ENCODE results near the gene APLF.

APLF gene

GRCh38 chr2:68452158-68452900, 15.1 kb upstream of the APLF start:
- no peak overlapping the region for H3K4me3 ChIP-seq (ENCODE audit: low read depth, low read length)
- TF ChIP-seq CTCF (IDR thresholded peaks at IDR 0.05; ENCODE audit: low read depth, low read length): no peak
- DNase-seq (ENCODE audit: low read depth, low spot score): no peak
- in situ Hi-C loops (cut with HindIII; ENCODE audit: low sequenced_read_pairs): no loop called here

GRCh38 chr2:68453761-68454360, 13.5 kb upstream of the APLF start:
- no peak overlapping the region for H3K4me3 ChIP-seq (ENCODE audit: low read depth, low read length)
- in situ Hi-C loops (cut with HindIII; ENCODE audit: low sequenced_read_pairs): no loop called here
- DNase-seq (ENCODE audit: low read depth, low spot score): no peak
- TF ChIP-seq CTCF (IDR thresholded peaks at IDR 0.05; ENCODE audit: low read depth, low read length): no peak

GRCh38 chr2:68454719-68455118, 12.7 kb upstream of the APLF start:
- H3K4me3 ChIP-seq (ENCODE audit: low read depth, low read length): no peak overlapping the region
- in situ Hi-C loops (cut with HindIII; ENCODE audit: low sequenced_read_pairs): no loop called here
- DNase-seq (ENCODE audit: low read depth, low spot score): no peak
- no peak for TF ChIP-seq CTCF (IDR thresholded peaks at IDR 0.05; ENCODE audit: low read depth, low read length)

GRCh38 chr2:68456198-68456597, 11.2 kb upstream of the APLF start:
- no peak for DNase-seq (ENCODE audit: low read depth, low spot score)
- no peak overlapping the region for H3K4me3 ChIP-seq (ENCODE audit: low read depth, low read length)
- in situ Hi-C loops (cut with HindIII; ENCODE audit: low sequenced_read_pairs): no loop called here
- no peak for TF ChIP-seq CTCF (IDR thresholded peaks at IDR 0.05; ENCODE audit: low read depth, low read length)

- no peak overlapping the region for H3K4me3 ChIP-seq (ENCODE audit: low read depth, low read length)
- peak; percentile 51 for DNase-seq (ENCODE audit: low read depth, low spot score)
- in situ Hi-C loops (cut with HindIII; ENCODE audit: low sequenced_read_pairs): no loop called here
- TF ChIP-seq CTCF (IDR thresholded peaks at IDR 0.05; ENCODE audit: low read depth, low read length): no peak
These were observed 8.4 kb upstream of the APLF start for GRCh38 chr2:68458981-68459380.

- DNase-seq (ENCODE audit: low read depth, low spot score): peak; percentile 74
- no peak overlapping the region for H3K4me3 ChIP-seq (ENCODE audit: low read depth, low read length)
- in situ Hi-C loops (cut with HindIII; ENCODE audit: low sequenced_read_pairs): no loop called here
These were observed 4.0 kb upstream of the APLF start for GRCh38 chr2:68463287-68463877.

More at GRCh38 chr2:68463287-68463877, 4.0 kb upstream of the APLF start:
- TF ChIP-seq CTCF (IDR thresholded peaks at IDR 0.05; ENCODE audit: low read depth, low read length): peak; percentile 76

All from astrocyte of the spinal cord (primary cell).